Breast epithelium (tissue), 3 donors: ENCODE measurements around the gene CAMTA1.

Experiments used
- POLR2A ChIP-seq: fragments of 450-650 bp; IDR thresholded peaks from one replicate; pipeline ENCODE4 v1.6.1; 2016; ENCODE audit warnings: antibody characterized with exemption, mild to moderate bottlenecking, moderate library complexity
- TF ChIP-seq, protein P1 (sequence below), 3 donors: fragments of 450-650 bp; IDR thresholded peaks; one replicate each; pipeline ENCODE4 v1.5.1; 2016 to 2017; ENCODE audit warnings: antibody characterized with exemption in 3 of 3, mild to moderate bottlenecking in 3 of 3, moderate library complexity in 3 of 3

DNA sequence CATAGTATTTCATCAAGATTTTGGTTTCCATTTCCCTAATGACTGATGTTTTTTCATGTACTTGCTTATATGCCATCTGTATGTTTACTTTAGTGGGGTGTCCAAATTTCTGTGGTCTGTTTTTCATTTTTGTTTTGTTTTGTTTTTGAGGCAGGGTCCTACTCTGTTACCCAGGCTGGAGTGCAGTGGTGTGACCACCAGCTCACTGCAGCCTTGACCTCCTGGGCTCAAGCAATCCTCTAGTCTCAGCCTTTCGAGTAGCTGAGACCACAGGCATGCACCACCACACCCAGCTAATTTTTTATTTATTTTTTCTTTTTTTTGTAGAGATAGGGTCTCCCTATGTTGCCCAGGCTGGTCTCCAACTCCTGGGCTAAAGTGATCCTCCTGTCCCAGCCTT, 607.9 kb downstream of the CAMTA1 start:
- TF ChIP-seq, protein P1, sequence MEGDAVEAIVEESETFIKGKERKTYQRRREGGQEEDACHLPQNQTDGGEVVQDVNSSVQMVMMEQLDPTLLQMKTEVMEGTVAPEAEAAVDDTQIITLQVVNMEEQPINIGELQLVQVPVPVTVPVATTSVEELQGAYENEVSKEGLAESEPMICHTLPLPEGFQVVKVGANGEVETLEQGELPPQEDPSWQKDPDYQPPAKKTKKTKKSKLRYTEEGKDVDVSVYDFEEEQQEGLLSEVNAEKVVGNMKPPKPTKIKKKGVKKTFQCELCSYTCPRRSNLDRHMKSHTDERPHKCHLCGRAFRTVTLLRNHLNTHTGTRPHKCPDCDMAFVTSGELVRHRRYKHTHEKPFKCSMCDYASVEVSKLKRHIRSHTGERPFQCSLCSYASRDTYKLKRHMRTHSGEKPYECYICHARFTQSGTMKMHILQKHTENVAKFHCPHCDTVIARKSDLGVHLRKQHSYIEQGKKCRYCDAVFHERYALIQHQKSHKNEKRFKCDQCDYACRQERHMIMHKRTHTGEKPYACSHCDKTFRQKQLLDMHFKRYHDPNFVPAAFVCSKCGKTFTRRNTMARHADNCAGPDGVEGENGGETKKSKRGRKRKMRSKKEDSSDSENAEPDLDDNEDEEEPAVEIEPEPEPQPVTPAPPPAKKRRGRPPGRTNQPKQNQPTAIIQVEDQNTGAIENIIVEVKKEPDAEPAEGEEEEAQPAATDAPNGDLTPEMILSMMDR (IDR thresholded peaks at IDR 0.05) = no peak
- no peak for TF ChIP-seq POLR2A
